Esophagus muscularis mucosa (tissue), 4 donors: ENCODE data around the gene BAD. TPM values are rescaled to one million over a fixed set of nuclear protein-coding genes. Genes with fewer than 3 reads are reported as not detected.

Source experiments
- DNase-seq: peaks from one replicate; pipeline ENCODE4 v3.0.0-alpha.2; 2017; ENCODE audit errors: extremely low spot score
- H3K27ac ChIP-seq, 4 donors: fragments of 200-600 bp; sonication (generic); replicated peaks in 1 of 4; 1 replicate in 3 of 4; 2 replicates in 1 of 4; pipeline ENCODE4 v1.5.1; 2016 to 2019; ENCODE audit warnings: mild to moderate bottlenecking in 1 of 4
- H3K27me3 ChIP-seq, 4 donors: fragments of 200-600 bp; sonication (generic); one replicate each; pipeline versions ENCODE4 v1.5.1 to v1.6.0; 2016 to 2019
- H3K36me3 ChIP-seq, 4 donors: fragments of 200-600 bp; sonication (generic); one replicate each; pipeline ENCODE4 v1.5.1; 2016 to 2019
- H3K4me1 ChIP-seq, 4 donors: fragments of 200-600 bp; sonication (generic); one replicate each; pipeline ENCODE4 v1.5.1; 2016 to 2019
- H3K4me3 ChIP-seq, 4 donors: fragments of 200-600 bp; sonication (generic); 1 replicate in 2 of 4; 2 replicates in 2 of 4; pipeline ENCODE4 v1.5.1; 2016 to 2019; ENCODE audit warnings: mild to moderate bottlenecking in 4 of 4, moderate library complexity in 1 of 4
- H3K9me3 ChIP-seq, 4 donors: fragments of 200-600 bp; sonication (generic); 1 replicate in 3 of 4; 2 replicates in 1 of 4; pipeline ENCODE4 v1.5.1; 2016 to 2019
- EP300 ChIP-seq: sonication (generic); formaldehyde crosslinking; IDR thresholded peaks from one replicate; pipeline ENCODE4 v1.6.1; 2017; ENCODE audit warnings: antibody characterized with exemption
- POLR2A ChIP-seq: fragments of 450-650 bp; IDR thresholded peaks from one replicate; pipeline ENCODE4 v1.6.1; 2017; ENCODE audit warnings: antibody characterized with exemption, moderate library complexity, mild to moderate bottlenecking, low read depth
- POLR2AphosphoS5 ChIP-seq, 2 donors: sonication (generic); formaldehyde crosslinking; IDR thresholded peaks; one replicate each; pipeline ENCODE4 v1.6.1; 2017; ENCODE audit warnings: antibody characterized with exemption in 2 of 2
- WGBS: methylation state at CpG from one replicate; pipeline ENCODE4 v1.1.5; 2018; 5-methylcytosine and 5-hydroxymethylcytosine counted together
- intact Hi-C: fragments of 100-400 bp; cut with DNase I; formaldehyde crosslinking; loops from one replicate; pipeline ENCODE4 v1.15.1; 2023
- small RNA-seq, 3 donors: library from RNA; depleted of rRNA; stranded (forward); fragments of <200 nt; gene quantifications; one replicate each; pipeline ENCODE3, GENCODE V24; 2016
- total RNA-seq, 4 donors: library from RNA; depleted of rRNA; stranded (reverse); fragments of >200 nt; gene quantifications; one replicate each; pipeline versions ENCODE4 v1.1.0 to v1.2.1, GENCODE V29; 2016
- TF ChIP-seq, protein P1 (sequence below), 3 experiments: fragments of 200-600 bp in 2 of 3; fragments of 450-650 bp in 1 of 3; sonication (generic) in 2 of 3; IDR thresholded peaks; one replicate each; pipeline ENCODE4 v1.5.1; 2017 to 2019; ENCODE audit warnings: antibody characterized with exemption in 3 of 3, mild to moderate bottlenecking in 2 of 3, moderate library complexity in 1 of 3

Gene BAD
- total RNA-seq, 4 donors from 2014 or later = 99.3 to 138 (median 122) TPM

DNA sequence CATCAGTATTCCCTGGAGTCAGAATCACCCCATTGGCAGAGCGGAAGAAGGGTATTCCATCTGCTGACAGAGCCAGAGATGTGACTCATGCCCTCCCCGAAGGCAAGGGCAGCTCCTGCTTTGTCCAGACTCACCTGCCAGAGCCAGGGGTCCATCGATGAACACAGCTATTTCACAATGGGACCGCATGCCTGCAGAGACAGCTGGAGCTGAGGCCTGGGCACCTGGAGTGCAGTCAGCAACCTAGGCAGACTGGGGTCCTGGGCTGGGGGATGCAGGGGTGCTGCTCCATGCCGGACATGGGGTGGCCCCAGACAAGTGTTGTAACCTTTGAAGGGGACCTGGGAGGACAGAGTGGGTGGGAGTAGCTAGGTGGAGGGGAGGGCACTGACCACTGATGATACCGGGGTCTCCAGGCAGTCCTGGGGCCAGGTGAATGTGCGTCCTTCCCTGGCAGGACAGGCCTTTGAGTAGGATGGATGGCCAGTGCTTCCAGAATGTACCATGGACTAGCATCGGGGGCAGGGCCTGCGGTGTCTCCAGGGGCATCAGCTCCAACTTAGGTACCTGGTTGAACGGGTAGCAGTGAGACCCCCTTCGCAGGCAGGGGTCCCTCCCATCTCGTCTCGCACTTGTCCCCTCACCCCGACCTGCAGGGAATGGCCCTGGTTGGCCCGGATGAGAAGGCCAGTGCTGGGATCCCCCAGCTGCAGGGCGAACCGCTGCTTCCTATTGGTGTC is 60.1 kb downstream of the BAD start:
- Histone ChIP-seq H3K9me3 (no peaks in the 10 kb centered on the region), H3K27ac (peak overlapping the region in 1 of 4 donors; percentile 93), H3K36me3 (peaks cover 4 to 39% (median 29%) of the 10 kb centered on the region in 4 donors), H3K4me1 (peaks cover 23 to 46% (median 39%) of the 10 kb centered on the region in 4 donors), H3K27me3 (no peaks in the 10 kb centered on the region), H3K4me3 (no peak overlapping the region)
- DNase-seq = no peak
- WGBS = 94% methylated on average over 10 of the region's 17 CpGs
- intact Hi-C loops = no loop called here
- TF ChIP-seq, protein P1, sequence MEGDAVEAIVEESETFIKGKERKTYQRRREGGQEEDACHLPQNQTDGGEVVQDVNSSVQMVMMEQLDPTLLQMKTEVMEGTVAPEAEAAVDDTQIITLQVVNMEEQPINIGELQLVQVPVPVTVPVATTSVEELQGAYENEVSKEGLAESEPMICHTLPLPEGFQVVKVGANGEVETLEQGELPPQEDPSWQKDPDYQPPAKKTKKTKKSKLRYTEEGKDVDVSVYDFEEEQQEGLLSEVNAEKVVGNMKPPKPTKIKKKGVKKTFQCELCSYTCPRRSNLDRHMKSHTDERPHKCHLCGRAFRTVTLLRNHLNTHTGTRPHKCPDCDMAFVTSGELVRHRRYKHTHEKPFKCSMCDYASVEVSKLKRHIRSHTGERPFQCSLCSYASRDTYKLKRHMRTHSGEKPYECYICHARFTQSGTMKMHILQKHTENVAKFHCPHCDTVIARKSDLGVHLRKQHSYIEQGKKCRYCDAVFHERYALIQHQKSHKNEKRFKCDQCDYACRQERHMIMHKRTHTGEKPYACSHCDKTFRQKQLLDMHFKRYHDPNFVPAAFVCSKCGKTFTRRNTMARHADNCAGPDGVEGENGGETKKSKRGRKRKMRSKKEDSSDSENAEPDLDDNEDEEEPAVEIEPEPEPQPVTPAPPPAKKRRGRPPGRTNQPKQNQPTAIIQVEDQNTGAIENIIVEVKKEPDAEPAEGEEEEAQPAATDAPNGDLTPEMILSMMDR (IDR thresholded peaks at IDR 0.05) = no peak
- TF ChIP-seq POLR2A = no peak
- no peak for TF ChIP-seq EP300
- TF ChIP-seq POLR2AphosphoS5 (IDR thresholded peaks at IDR 0.05) = no peak

DNA sequence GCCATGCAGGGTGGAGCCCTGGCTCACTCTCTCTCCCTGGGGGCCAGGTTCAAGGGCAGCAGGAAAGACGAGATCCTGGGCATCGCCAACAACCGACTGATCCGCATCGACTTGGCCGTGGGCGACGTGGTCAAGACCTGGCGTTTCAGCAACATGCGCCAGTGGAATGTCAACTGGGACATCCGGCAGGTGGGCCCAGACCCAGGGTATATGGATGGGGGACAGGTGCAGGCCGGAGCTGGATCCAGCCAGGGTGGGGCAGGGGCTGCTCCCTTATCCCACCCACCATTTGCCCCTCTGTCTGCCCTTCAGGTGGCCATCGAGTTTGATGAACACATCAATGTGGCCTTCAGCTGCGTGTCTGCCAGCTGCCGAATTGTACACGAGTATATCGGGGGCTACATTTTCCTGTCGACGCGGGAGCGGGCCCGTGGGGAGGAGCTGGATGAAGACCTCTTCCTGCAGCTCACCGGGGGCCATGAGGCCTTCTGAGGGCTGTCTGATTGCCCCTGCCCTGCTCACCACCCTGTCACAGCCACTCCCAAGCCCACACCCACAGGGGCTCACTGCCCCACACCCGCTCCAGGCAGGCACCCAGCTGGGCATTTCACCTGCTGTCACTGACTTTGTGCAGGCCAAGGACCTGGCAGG is 61.3 kb downstream of the BAD start:
- Histone ChIP-seq H3K4me1 (peaks cover 22 to 36% (median 29%) of the 10 kb centered on the region in 4 donors), H3K27me3 (no peaks in the 10 kb centered on the region), H3K4me3 (no peak overlapping the region), H3K9me3 (no peaks in the 10 kb centered on the region), H3K36me3 (peaks cover 4 to 41% (median 29%) of the 10 kb centered on the region in 4 donors), H3K27ac (no peak overlapping the region)
- WGBS = 84% methylated on average over 11 of the region's 24 CpGs
- TF ChIP-seq, protein P1 (IDR thresholded peaks at IDR 0.05) = no peak
- TF ChIP-seq POLR2AphosphoS5 (IDR thresholded peaks at IDR 0.05) (no peak), POLR2A (no peak), EP300 (no peak)
- intact Hi-C loops = no loop called here
- no peak for DNase-seq

DNA sequence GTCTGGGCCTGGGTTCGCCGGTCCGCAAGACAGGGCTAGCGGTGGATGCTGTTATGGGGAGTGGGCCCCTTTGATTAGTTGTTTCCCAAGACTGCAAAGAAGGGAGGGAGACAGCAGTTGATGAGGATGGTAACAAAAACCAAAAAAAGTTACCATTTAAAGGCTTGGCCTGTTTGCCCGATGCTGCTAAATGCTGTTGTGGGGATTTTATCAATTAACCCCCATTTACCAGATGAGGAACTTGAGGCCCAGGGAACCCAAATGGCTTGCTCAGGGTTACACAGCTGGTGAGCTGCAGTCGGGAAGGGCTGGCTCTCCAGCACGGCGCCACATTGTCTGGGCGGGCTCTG is 61.8 kb downstream of the BAD start:
- Histone ChIP-seq H3K4me3 (no peak overlapping the region), H3K9me3 (no peaks in the 10 kb centered on the region), H3K27ac (no peak overlapping the region), H3K27me3 (no peaks in the 10 kb centered on the region), H3K36me3 (peaks cover 4 to 41% (median 29%) of the 10 kb centered on the region in 4 donors), H3K4me1 (peaks cover 17 to 31% (median 24%) of the 10 kb centered on the region in 4 donors)
- TF ChIP-seq, protein P1 (IDR thresholded peaks at IDR 0.05) = no peak
- no peak for TF ChIP-seq POLR2A
- no peak for TF ChIP-seq POLR2AphosphoS5 (IDR thresholded peaks at IDR 0.05)
- TF ChIP-seq EP300 = no peak
- DNase-seq = no peak
- intact Hi-C loops = no loop called here
- WGBS = 98% methylated on average over 5 of the region's 9 CpGs

DNA sequence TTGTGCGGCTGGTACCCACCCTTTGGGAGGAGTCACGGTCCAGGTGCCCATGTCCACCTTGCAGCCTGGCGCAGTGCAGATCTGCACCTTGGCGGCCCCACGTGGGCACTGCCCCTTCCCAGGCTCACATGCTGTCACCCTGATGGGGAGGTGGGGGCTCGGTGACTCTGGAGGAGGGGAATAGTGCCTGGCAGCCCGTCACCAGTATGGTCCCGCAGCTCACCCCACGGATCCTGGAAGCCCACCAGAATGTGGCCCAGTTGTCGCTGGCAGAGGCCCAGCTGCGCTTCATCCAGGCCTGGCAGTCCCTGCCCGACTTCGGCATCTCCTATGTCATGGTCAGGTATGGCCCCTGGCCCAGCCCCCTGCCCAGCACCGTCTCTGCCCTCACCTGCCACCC is 63.7 kb downstream of the BAD start:
- Histone ChIP-seq H3K4me1 (peaks cover 7 to 18% (median 11%) of the 10 kb centered on the region in 4 donors), H3K36me3 (peaks cover 4 to 41% (median 29%) of the 10 kb centered on the region in 4 donors), H3K27ac (no peak overlapping the region), H3K4me3 (no peak overlapping the region), H3K9me3 (no peaks in the 10 kb centered on the region), H3K27me3 (no peaks in the 10 kb centered on the region)
- 83% methylated on average over 5 of the region's 14 CpGs for WGBS
- intact Hi-C loops = no loop called here
- TF ChIP-seq POLR2AphosphoS5 (IDR thresholded peaks at IDR 0.05) (no peak), POLR2A (no peak), EP300 (no peak)
- DNase-seq = no peak

DNA sequence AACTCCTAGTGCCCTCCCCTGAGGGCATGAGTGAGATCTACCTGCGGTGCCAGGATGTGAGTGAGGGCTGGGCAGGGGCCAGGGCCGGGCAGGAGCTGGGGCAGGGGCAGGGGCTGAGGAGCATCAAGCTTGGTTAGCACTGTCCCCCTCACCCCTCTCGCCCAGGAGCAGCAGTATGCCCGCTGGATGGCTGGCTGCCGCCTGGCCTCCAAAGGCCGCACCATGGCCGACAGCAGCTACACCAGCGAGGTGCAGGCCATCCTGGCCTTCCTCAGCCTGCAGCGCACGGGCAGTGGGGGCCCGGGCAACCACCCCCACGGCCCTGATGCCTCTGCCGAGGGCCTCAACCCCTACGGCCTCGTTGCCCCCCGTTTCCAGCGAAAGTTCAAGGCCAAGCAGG is 64.2 kb downstream of the BAD start:
- TF ChIP-seq EP300 = no peak
- H3K9me3 ChIP-seq = no peaks in the 10 kb centered on the region
- H3K4me3 ChIP-seq = no peak overlapping the region
- peaks cover 4 to 13% (median 7%) of the 10 kb centered on the region in 4 donors for H3K4me1 ChIP-seq
- H3K36me3 ChIP-seq = peaks cover 4 to 41% (median 29%) of the 10 kb centered on the region in 4 donors
- intact Hi-C loops = no loop called here
- H3K27ac ChIP-seq = no peak overlapping the region
- no peak for DNase-seq
- WGBS = 87% methylated on average over 6 of the region's 17 CpGs
- H3K27me3 ChIP-seq = no peaks in the 10 kb centered on the region

Small RNA genes lying within 50 kb of the gene (small RNA-seq; reads per million reads assigned to genes)
- gene RF00019 = 0 reads per million in 3 donors

Other genes with a start within 250 kb of the BAD start
- gene FLRT1, start 248.7 kb downstream of the BAD start, total RNA-seq = 1 to 10 TPM; 2.1 to 5.0 (median 3.1) TPM
- 10 to 100 TPM; 28.8 to 70.7 (median 33.7) TPM for gene MACROD1, start 118.6 kb downstream of the BAD start, total RNA-seq
- 100 to 1,000 TPM in 3 of 4 donors, 10 to 100 TPM in 1; 82.2 to 116 (median 101) TPM for gene STIP1, start 98.5 kb downstream of the BAD start, total RNA-seq
- 10 to 100 TPM; 12.9 to 35.5 (median 15.5) TPM for gene FERMT3, start 77.9 kb downstream of the BAD start, total RNA-seq
- 10 to 100 TPM; 42.3 to 90.5 (median 72.1) TPM for gene TRPT1, start 58.5 kb downstream of the BAD start, total RNA-seq
- 10 to 100 TPM; 37.8 to 58.7 (median 48.6) TPM for gene NUDT22, start 58.4 kb downstream of the BAD start, total RNA-seq
- gene DNAJC4, start 54.1 kb downstream of the BAD start, total RNA-seq = 10 to 100 TPM; 19.4 to 40.4 (median 25.3) TPM
- gene VEGFB, start 50.1 kb downstream of the BAD start, total RNA-seq = 100 to 1,000 TPM in 2 of 4 donors, 10 to 100 TPM in 2; 92.3 to 144 (median 108) TPM
- 10 to 100 TPM; 49.0 to 87.8 (median 65.5) TPM for gene FKBP2, start 43.6 kb downstream of the BAD start, total RNA-seq
- gene PPP1R14B, start 37.7 kb downstream of the BAD start, total RNA-seq = 10 to 100 TPM; 50.4 to 92.9 (median 79.8) TPM
- gene PLCB3, start 33.1 kb downstream of the BAD start, total RNA-seq = 10 to 100 TPM; 18.9 to 36.5 (median 25.3) TPM
- 10 to 100 TPM; 20.9 to 36.1 (median 25.4) TPM for gene GPR137, start 1.2 kb upstream of the BAD start, total RNA-seq
- not detected for gene KCNK4, start 6.6 kb upstream of the BAD start, total RNA-seq
- gene CATSPERZ, start 15.7 kb upstream of the BAD start, total RNA-seq = under 1 TPM in 1 of 4 donors, not detected in 3; 0.80 TPM
- 10 to 100 TPM; 63.5 to 95.8 (median 76.1) TPM for gene ESRRA, start 20.9 kb upstream of the BAD start, total RNA-seq
- 100 to 1,000 TPM; 202 to 281 (median 212) TPM for gene TRMT112, start 32.9 kb upstream of the BAD start, total RNA-seq
- gene PRDX5, start 33.5 kb upstream of the BAD start, total RNA-seq = 100 to 1,000 TPM; 144 to 178 (median 155) TPM
- gene CCDC88B, start 55.5 kb upstream of the BAD start, total RNA-seq = 10 to 100 TPM in 1 of 4 donors, 1 to 10 TPM in 3; 7.0 to 12.5 (median 8.2) TPM
- 10 to 100 TPM; 19.1 to 36.1 (median 26.0) TPM for gene RPS6KA4, start 74.5 kb upstream of the BAD start, total RNA-seq